VCaP (cell line): ENCODE measurements around the gene ACTR1A.
A peak's percentile ranks its signal among the peaks of the same experiment; 100 is the strongest.

ENCODE experiments used
- H3K27ac ChIP-seq: fragments of 450-650 bp; 2 replicates; pipeline ENCODE4 v1.5.1; 2017
- CTCF ChIP-seq: fragments of 450-650 bp; conservative IDR thresholded peaks from 2 replicates; pipeline ENCODE4 v1.5.1; 2017; ENCODE audit warnings: mild to moderate bottlenecking, moderate library complexity

Gene ACTR1A

GRCh38 chr10:102502337-102503151, at the start of gene ACTR1A:
Gene ACTR1A (minus strand): TSS chr10:102502712. CDS start chr10:102502647, 65 bp downstream.
- H3K27ac ChIP-seq, result peak within 1 kb of the TSS; percentile 90
- no peak for TF ChIP-seq CTCF

- TF ChIP-seq CTCF, result no peak
- H3K27ac ChIP-seq, result no peak overlapping the region
Measured at GRCh38 chr10:102550636-102551210, 48.2 kb upstream of the ACTR1A start.

GRCh38 chr10:102549549-102549948, 47.0 kb upstream of the ACTR1A start:
- no peak overlapping the region for H3K27ac ChIP-seq
- no peak for TF ChIP-seq CTCF

GRCh38 chr10:102546606-102547320, 44.3 kb upstream of the ACTR1A start:
- H3K27ac ChIP-seq, result no peak overlapping the region
- TF ChIP-seq CTCF, result no peak

- H3K27ac ChIP-seq, result no peak overlapping the region
- no peak for TF ChIP-seq CTCF
Measured at GRCh38 chr10:102545997-102546396, 43.5 kb upstream of the ACTR1A start.

- H3K27ac ChIP-seq, result no peak overlapping the region
- TF ChIP-seq CTCF, result no peak
Measured at GRCh38 chr10:102545265-102545871, 42.9 kb upstream of the ACTR1A start.
